HG03045 (cell line): Measurements from ENCODE around the gene CYP17A1.
A peak's percentile ranks its signal among the peaks of the same experiment; 100 is the strongest.

Experiments used
- ATAC-seq: cut with Tn5 transposase; IDR thresholded peaks from one replicate; pipeline ENCODE4 v1.9.1; 2021; ENCODE audit warnings: mild to moderate bottlenecking, moderate library complexity; ENCODE audit not compliant: unreplicated experiment

CYP17A1 gene

GRCh38 chr10:102804382-102805055, 32.7 kb downstream of the CYP17A1 start:
- no peak for ATAC-seq

- no peak for ATAC-seq
These were observed 34.2 kb downstream of the CYP17A1 start for GRCh38 chr10:102802920-102803534.

- no peak for ATAC-seq
These were observed 35.2 kb downstream of the CYP17A1 start for GRCh38 chr10:102801978-102802377.

- no peak for ATAC-seq
These were observed 35.7 kb downstream of the CYP17A1 start for GRCh38 chr10:102801496-102801895.

- no peak for ATAC-seq
These were observed 36.4 kb downstream of the CYP17A1 start for GRCh38 chr10:102800611-102801335.

GRCh38 chr10:102799691-102800471, 37.3 kb downstream of the CYP17A1 start:
- no peak for ATAC-seq

- ATAC-seq, result peak; percentile 91
These were observed 40.6 kb downstream of the CYP17A1 start for GRCh38 chr10:102796407-102797176.

- peak; percentile 24 for ATAC-seq
These were observed 41.5 kb downstream of the CYP17A1 start for GRCh38 chr10:102795453-102796406.

GRCh38 chr10:102791754-102792395, 45.3 kb downstream of the CYP17A1 start:
- no peak for ATAC-seq

- ATAC-seq, result no peak
These were observed 51.4 kb downstream of the CYP17A1 start for GRCh38 chr10:102785818-102786217.

GRCh38 chr10:102783568-102783967, 53.6 kb downstream of the CYP17A1 start:
- no peak for ATAC-seq

- no peak for ATAC-seq
These were observed 54.3 kb downstream of the CYP17A1 start for GRCh38 chr10:102782673-102783551.

GRCh38 chr10:102781921-102782557, 55.2 kb downstream of the CYP17A1 start:
- no peak for ATAC-seq

GRCh38 chr10:102781090-102781920, 55.9 kb downstream of the CYP17A1 start:
- no peak for ATAC-seq
